T-cell (primary cell): ENCODE results near the gene PIGS. TPM values are rescaled to one million over a fixed set of nuclear protein-coding genes. Genes with fewer than 3 reads are reported as not detected.

ENCODE experiments used
- ATAC-seq, 4 experiments: fragments of 200-7000 bp in 3 of 4; fragments of 150-1000 bp in 1 of 4; cut with Tn5 transposase; replicated peaks in 1 of 4; 1 replicate in 3 of 4; 2 replicates in 1 of 4; pipeline ENCODE4 v1.10.0; 2021; ENCODE audit warnings: moderate library complexity in 3 of 4, mild to moderate bottlenecking in 2 of 4, moderate number of reproducible peaks in 1 of 4
- CTCF ChIA-PET, 2 donors: fragments of 300-600 bp; sonication (Branson Sonifier 250); formaldehyde crosslinking; loops; one replicate each; lab custom pipeline; 2022; ENCODE audit warnings: antibody characterized with exemption in 2 of 2; lab: Charles Lee
- POLR2A ChIA-PET, 2 donors: fragments of 300-600 bp; sonication (Branson Sonifier 250); formaldehyde crosslinking; loops; one replicate each; lab custom pipeline; 2022; ENCODE audit warnings: antibody characterized with exemption in 2 of 2; lab: Charles Lee
- DNase-seq, 35 experiments: peaks; one replicate each; pipeline versions ENCODE4 v3.0.0 to v3.0.0-alpha.2; 2013 to 2023
- H3K27ac ChIP-seq: one replicate; pipeline ENCODE4 v1.5.1; 2013; ENCODE audit warnings: low read length
- H3K27me3 ChIP-seq, 2 experiments: replicated peaks in 1 of 2; 1 replicate in 1 of 2; 2 replicates in 1 of 2; pipeline versions ENCODE4 v1.6.1 to v1.7.0; 2013; ENCODE audit warnings: low read length in 1 of 2, mixed read lengths in 1 of 2; ENCODE audit not compliant: control insufficient read depth in 2 of 2, insufficient read depth in 2 of 2; ENCODE audit errors: extremely low read depth in 1 of 2
- H3K36me3 ChIP-seq, 2 donors: 1 replicate in 1 of 2; 2 replicates in 1 of 2; pipeline versions ENCODE4 v1.6.1 to v1.7.0; 2013; ENCODE audit warnings: low read length in 1 of 2; ENCODE audit not compliant: control insufficient read depth in 2 of 2, insufficient read depth in 1 of 2; ENCODE audit errors: extremely low read depth in 1 of 2
- H3K4me1 ChIP-seq, 2 experiments: 1 replicate in 1 of 2; 2 replicates in 1 of 2; pipeline versions ENCODE4 v1.6.1 to v1.7.0; 2013; ENCODE audit warnings: low read length in 2 of 2, mixed read lengths in 1 of 2; ENCODE audit not compliant: insufficient read depth in 2 of 2, control insufficient read depth in 1 of 2; ENCODE audit errors: extremely low read depth in 1 of 2
- H3K4me3 ChIP-seq, 2 donors: 1 replicate in 1 of 2; 2 replicates in 1 of 2; pipeline versions ENCODE4 v1.5.1 to v1.7.0; 2013; ENCODE audit warnings: mild to moderate bottlenecking in 2 of 2, low read length in 1 of 2, moderate library complexity in 1 of 2; ENCODE audit not compliant: control insufficient read depth in 1 of 2; ENCODE audit errors: extremely low read depth in 1 of 2
- H3K9me3 ChIP-seq: 2 replicates; pipeline ENCODE4 v1.7.0; 2013
- H3K27ac Mint-ChIP-seq, 2 donors: one replicate each; pipeline ENCODE4 v1.8.0; 2020 to 2021; ENCODE audit warnings: mild to moderate bottlenecking in 2 of 2, mixed read lengths in 2 of 2
- H3K27me3 Mint-ChIP-seq, 2 donors: one replicate each; pipeline ENCODE4 v1.8.0; 2021 to 2022; ENCODE audit warnings: mixed read lengths in 2 of 2
- H3K36me3 Mint-ChIP-seq: one replicate; pipeline ENCODE4 v1.8.0; 2021; ENCODE audit warnings: mixed read lengths
- H3K4me1 Mint-ChIP-seq, 3 donors: one replicate each; pipeline ENCODE4 v1.8.0; 2020 to 2022; ENCODE audit warnings: mixed read lengths in 3 of 3, mild to moderate bottlenecking in 1 of 3
- H3K4me3 Mint-ChIP-seq, 3 donors: one replicate each; pipeline ENCODE4 v1.8.0; 2020 to 2022; ENCODE audit warnings: mild to moderate bottlenecking in 3 of 3, mixed read lengths in 3 of 3, moderate library complexity in 3 of 3
- H3K9me3 Mint-ChIP-seq, 3 donors: one replicate each; pipeline ENCODE4 v1.8.0; 2020 to 2022; ENCODE audit warnings: mixed read lengths in 3 of 3
- WGBS: methylation state at CpG from one replicate; pipeline ENCODE4 v1.1.5; 2013; ENCODE audit warnings: missing lambda C conversion rate; ENCODE audit not compliant: insufficient coverage; 5-methylcytosine and 5-hydroxymethylcytosine counted together
- total RNA-seq, 35 experiments: library from RNA in 6 of 35; stranded (reverse) in 6 of 35; fragments of 120-200 nt in 1 of 35; gene quantifications; one replicate each; pipeline versions ENCODE4 v1.2.1 to v1.2.4 and lab custom pipeline; 2013 to 2026

PIGS gene
- total RNA-seq, 5 donors from 2014 or later (not counting 1 experiment from before 2014, with no cell fraction given): 54.9 to 63.0 (median 60.9) TPM

- CTCF ChIA-PET: no interaction called here
- WGBS: 88% methylated on average over 1 of the region's 1 CpG
Observed at GRCh38 chr17:28515518-28515917, 55.8 kb downstream of the PIGS start.

GRCh38 chr17:28514561-28515002 lies 56.7 kb downstream of the PIGS start:
- Mint-ChIP-seq H3K36me3 (no peaks in the 10 kb centered on the region), H3K27me3 (peaks cover 10 to 34% of the 10 kb centered on the region in 2 donors), H3K4me1 (no peaks in the 10 kb centered on the region), H3K27ac (no peak overlapping the region), H3K4me3 (no peak overlapping the region), H3K9me3 (no peaks in the 10 kb centered on the region)
- Histone ChIP-seq H3K4me3 (no peak overlapping the region), H3K4me1 (no peaks in the 10 kb centered on the region), H3K27ac (no peak overlapping the region), H3K36me3 (no peaks in the 10 kb centered on the region), H3K27me3 (peaks cover 0 to 54% of the 10 kb centered on the region in 2 experiments), H3K9me3 (no peaks in the 10 kb centered on the region)
- 89% methylated on average over 7 of the region's 16 CpGs for WGBS
- ChIA-PET POLR2A (interaction anchor here in 1 of 2 donors (0.6 kb wide), 1 partner anchor 23 kb away, joined by 3 read pairs; no protein-coding TSS in a partner anchor), CTCF (no interaction called here)
- no peak for DNase-seq
- ATAC-seq: no peak

More at GRCh38 chr17:28515518-28515917, 55.8 kb downstream of the PIGS start:
- H3K36me3 Mint-ChIP-seq: no peaks in the 10 kb centered on the region
- no peaks in the 10 kb centered on the region for H3K4me1 Mint-ChIP-seq
- no peak overlapping the region for H3K4me3 Mint-ChIP-seq
- Histone ChIP-seq H3K36me3 (no peaks in the 10 kb centered on the region), H3K27ac (no peak overlapping the region), H3K9me3 (no peaks in the 10 kb centered on the region), H3K4me3 (no peak overlapping the region), H3K27me3 (peaks cover 0 to 44% of the 10 kb centered on the region in 2 experiments), H3K4me1 (no peaks in the 10 kb centered on the region)
- DNase-seq: no peak
- ATAC-seq: no peak
- H3K27ac Mint-ChIP-seq: no peak overlapping the region
- peaks cover 2 to 25% of the 10 kb centered on the region in 2 donors for H3K27me3 Mint-ChIP-seq
- H3K9me3 Mint-ChIP-seq: no peaks in the 10 kb centered on the region
- POLR2A ChIA-PET: no interaction called here

GRCh38 chr17:28513476-28513875 lies 57.8 kb downstream of the PIGS start:
- no peaks in the 10 kb centered on the region for H3K4me1 ChIP-seq
- DNase-seq (no peak), ATAC-seq (no peak)
- Mint-ChIP-seq H3K36me3 (no peaks in the 10 kb centered on the region), H3K4me1 (no peaks in the 10 kb centered on the region), H3K9me3 (no peaks in the 10 kb centered on the region), H3K27ac (no peak overlapping the region), H3K27me3 (peaks cover 18 to 42% of the 10 kb centered on the region in 2 donors), H3K4me3 (no peak overlapping the region)
- POLR2A ChIA-PET: no interaction called here
- peaks cover 0 to 61% of the 10 kb centered on the region in 2 experiments for H3K27me3 ChIP-seq
- 78% methylated on average over 7 of the region's 7 CpGs for WGBS
- no peak overlapping the region for H3K4me3 ChIP-seq
- H3K27ac ChIP-seq: no peak overlapping the region
- H3K36me3 ChIP-seq: no peaks in the 10 kb centered on the region
- H3K9me3 ChIP-seq: no peaks in the 10 kb centered on the region
- CTCF ChIA-PET: no interaction called here

- no peaks in the 10 kb centered on the region for H3K36me3 Mint-ChIP-seq
- H3K27ac Mint-ChIP-seq: no peak overlapping the region
- ATAC-seq: no peak
- H3K9me3 Mint-ChIP-seq: no peaks in the 10 kb centered on the region
- ChIA-PET CTCF (interaction anchor here in 1 of 2 donors (0.6 kb wide), 2 partner anchors 17 to 93 kb away, joined by 3 read pairs; no protein-coding TSS in a partner anchor), POLR2A (no interaction called here)
- DNase-seq: no peak
- Histone ChIP-seq H3K36me3 (no peaks in the 10 kb centered on the region), H3K4me1 (no peaks in the 10 kb centered on the region), H3K27me3 (peaks cover 0 to 75% of the 10 kb centered on the region in 2 experiments), H3K27ac (no peak overlapping the region), H3K4me3 (no peak overlapping the region), H3K9me3 (no peaks in the 10 kb centered on the region)
- H3K4me3 Mint-ChIP-seq: no peak overlapping the region
- no CpG with 5 or more reads among the region's 3 CpGs for WGBS
- H3K4me1 Mint-ChIP-seq: no peaks in the 10 kb centered on the region
- H3K27me3 Mint-ChIP-seq: peaks cover 22 to 47% of the 10 kb centered on the region in 2 donors
Observed at GRCh38 chr17:28511858-28512461, 59.4 kb downstream of the PIGS start.

- Mint-ChIP-seq H3K36me3 (no peaks in the 10 kb centered on the region), H3K4me3 (no peak overlapping the region), H3K27ac (no peak overlapping the region), H3K27me3 (peaks cover 26 to 60% of the 10 kb centered on the region in 2 donors), H3K4me1 (no peaks in the 10 kb centered on the region), H3K9me3 (no peaks in the 10 kb centered on the region)
- no peaks in the 10 kb centered on the region for H3K36me3 ChIP-seq
- H3K4me1 ChIP-seq: no peaks in the 10 kb centered on the region
- H3K27me3 ChIP-seq: peaks cover 0 to 89% of the 10 kb centered on the region in 2 experiments
- no peak for DNase-seq
- H3K9me3 ChIP-seq: no peaks in the 10 kb centered on the region
- 49% methylated on average over 5 of the region's 7 CpGs for WGBS
- no peak overlapping the region for H3K27ac ChIP-seq
- H3K4me3 ChIP-seq: no peak overlapping the region
- no peak for ATAC-seq
- ChIA-PET CTCF (no interaction called here), POLR2A (no interaction called here)
Observed at GRCh38 chr17:28509789-28510188, 61.5 kb downstream of the PIGS start.

GRCh38 chr17:28508211-28508724 lies 63.1 kb downstream of the PIGS start:
- Histone ChIP-seq H3K27ac (no peak overlapping the region), H3K4me3 (no peak overlapping the region), H3K36me3 (no peaks in the 10 kb centered on the region), H3K9me3 (no peaks in the 10 kb centered on the region), H3K4me1 (no peaks in the 10 kb centered on the region), H3K27me3 (peaks cover 2 to 74% of the 10 kb centered on the region in 2 experiments)
- H3K4me3 Mint-ChIP-seq: no peak overlapping the region
- no peaks in the 10 kb centered on the region for H3K36me3 Mint-ChIP-seq
- WGBS: 80% methylated on average over 10 of the region's 11 CpGs
- POLR2A ChIA-PET: no interaction called here
- H3K27me3 Mint-ChIP-seq: peaks cover 27 to 54% of the 10 kb centered on the region in 2 donors
- no peak for DNase-seq
- CTCF ChIA-PET: no interaction called here
- no peak overlapping the region for H3K27ac Mint-ChIP-seq
- no peaks in the 10 kb centered on the region for H3K4me1 Mint-ChIP-seq
- no peak for ATAC-seq
- no peaks in the 10 kb centered on the region for H3K9me3 Mint-ChIP-seq
